Activated CD8-positive, alpha-beta memory T cell treated with anti-CD3 and anti-CD28 coated beads for 1 hour (primary cell): ENCODE results near the gene DNASE1L1.

Source experiments
- DNase-seq, 2 donors: peaks; one replicate each; pipeline ENCODE4 v3.0.0-alpha.2; 2020; ENCODE audit warnings: low read depth in 1 of 2; ENCODE audit errors: extremely low read depth in 1 of 2

DNASE1L1 gene

GRCh38 chrX:154384284-154384892 lies 24.7 kb downstream of the DNASE1L1 start:
- DNase-seq = no peak

GRCh38 chrX:154383359-154384283 lies 25.4 kb downstream of the DNASE1L1 start:
- DNase-seq = no peak

GRCh38 chrX:154382483-154383069 lies 26.5 kb downstream of the DNASE1L1 start:
- DNase-seq = no peak

GRCh38 chrX:154381271-154381670 lies 27.8 kb downstream of the DNASE1L1 start:
- no peak for DNase-seq

GRCh38 chrX:154380787-154381186 lies 28.3 kb downstream of the DNASE1L1 start:
- DNase-seq = no peak

- no peak for DNase-seq
Measured at GRCh38 chrX:154380153-154380552, 28.9 kb downstream of the DNASE1L1 start.

GRCh38 chrX:154379569-154379951 lies 29.5 kb downstream of the DNASE1L1 start:
- DNase-seq = no peak

GRCh38 chrX:154378799-154379568 lies 30.1 kb downstream of the DNASE1L1 start, which contains the start of gene EMD:
TSS of gene EMD (plus strand) at chrX:154379295. CDS start at chrX:154379485, 190 bp downstream.
- DNase-seq = peak; percentile 86 to 90

- DNase-seq = peak in 1 of 2 donors; percentile 15
Measured at GRCh38 chrX:154378059-154378798, 30.8 kb downstream of the DNASE1L1 start.

GRCh38 chrX:154376774-154377173 lies 32.3 kb downstream of the DNASE1L1 start:
- DNase-seq = no peak

- no peak for DNase-seq
Measured at GRCh38 chrX:154375156-154375504, 33.9 kb downstream of the DNASE1L1 start.

GRCh38 chrX:154374313-154375155 lies 34.5 kb downstream of the DNASE1L1 start, which contains the start of gene FLNA:
TSS of gene FLNA (minus strand) at chrX:154374634. CDS start at chrX:154371245, 3,389 bp downstream.
- no peak for DNase-seq

GRCh38 chrX:154373340-154374306 lies 35.4 kb downstream of the DNASE1L1 start:
- no peak for DNase-seq

- no peak for DNase-seq
Measured at GRCh38 chrX:154372612-154373022, 36.4 kb downstream of the DNASE1L1 start.

- DNase-seq = no peak
Measured at GRCh38 chrX:154371789-154372300, 37.2 kb downstream of the DNASE1L1 start.

GRCh38 chrX:154371017-154371788 lies 37.9 kb downstream of the DNASE1L1 start:
- DNase-seq = peak; percentile 85
